ENCODE results near the gene KIAA1671.

The KIAA1671 gene

GRCh38 chr22:24953384-24954113, 1.0 kb downstream of the KIAA1671 start:
- DNase-seq = no peak

- DNase-seq = no peak
Measured at GRCh38 chr22:24954114-24954463, 1.6 kb downstream of the KIAA1671 start.

- no peak for DNase-seq
Measured at GRCh38 chr22:24954856-24955255, 2.3 kb downstream of the KIAA1671 start.

GRCh38 chr22:24957043-24957442, 4.5 kb downstream of the KIAA1671 start:
- DNase-seq = no peak

GRCh38 chr22:24961217-24961844, 8.8 kb downstream of the KIAA1671 start:
- no peak for DNase-seq

- no peak for DNase-seq
Measured at GRCh38 chr22:24962094-24962493, 9.6 kb downstream of the KIAA1671 start.

- no peak for DNase-seq
Measured at GRCh38 chr22:24962835-24963234, 10.3 kb downstream of the KIAA1671 start.

- DNase-seq = no peak
Measured at GRCh38 chr22:24964441-24964840, 11.9 kb downstream of the KIAA1671 start.

- DNase-seq = no peak
Measured at GRCh38 chr22:24965822-24966626, 13.5 kb downstream of the KIAA1671 start.

GRCh38 chr22:24968066-24968561, 15.6 kb downstream of the KIAA1671 start:
- no peak for DNase-seq

- no peak for DNase-seq
Measured at GRCh38 chr22:24969560-24970301, 17.2 kb downstream of the KIAA1671 start.

- no peak for DNase-seq
Measured at GRCh38 chr22:24972369-24972768, 19.9 kb downstream of the KIAA1671 start.

- DNase-seq = no peak
Measured at GRCh38 chr22:24973872-24974271, 21.4 kb downstream of the KIAA1671 start.

- no peak for DNase-seq
Measured at GRCh38 chr22:24975125-24975640, 22.7 kb downstream of the KIAA1671 start.

- DNase-seq = no peak
Measured at GRCh38 chr22:24975813-24976341, 23.4 kb downstream of the KIAA1671 start.

GRCh38 chr22:24976442-24977218, 24.1 kb downstream of the KIAA1671 start:
- DNase-seq = no peak

- no peak for DNase-seq
Measured at GRCh38 chr22:24977370-24978221, 25.1 kb downstream of the KIAA1671 start.

- DNase-seq = no peak
Measured at GRCh38 chr22:24978308-24978707, 25.8 kb downstream of the KIAA1671 start.

- DNase-seq = no peak
Measured at GRCh38 chr22:24981066-24981465, 28.6 kb downstream of the KIAA1671 start.

- no peak for DNase-seq
Measured at GRCh38 chr22:24981656-24982055, 29.1 kb downstream of the KIAA1671 start.

Measured in activated CD4-positive, alpha-beta T cell treated with anti-CD3 and anti-CD28 coated beads, Interleukin-2, amount 50 U/mL, for 1 hour (primary cell).